Sigmoid colon (tissue), 7 donors: Measurements from ENCODE around the gene CNKSR1. TPM values are rescaled to one million over a fixed set of nuclear protein-coding genes. Genes with fewer than 3 reads are reported as not detected.
A peak's percentile ranks its signal among the peaks of the same experiment; 100 is the strongest.

ENCODE experiments used
- DNase-seq: peaks from one replicate; pipeline ENCODE4 v3.0.0-alpha.2; 2019
- H3K27ac ChIP-seq, 4 donors: fragments of 200-600 bp; sonication (generic); one replicate each; pipeline ENCODE4 v1.5.1; 2016 to 2019; ENCODE audit warnings: mild to moderate bottlenecking in 1 of 4
- H3K27me3 ChIP-seq, 3 donors: fragments of 200-600 bp; sonication (generic); one replicate each; pipeline ENCODE4 v1.5.1; 2019; ENCODE audit warnings: mild to moderate bottlenecking in 1 of 3
- H3K36me3 ChIP-seq, 4 donors: fragments of 200-600 bp; sonication (generic); one replicate each; pipeline ENCODE4 v1.5.1; 2016 to 2019
- H3K4me1 ChIP-seq, 4 donors: fragments of 200-600 bp; sonication (generic); one replicate each; pipeline ENCODE4 v1.5.1; 2017 to 2019
- H3K4me3 ChIP-seq, 4 donors: fragments of 200-600 bp; sonication (generic); one replicate each; pipeline ENCODE4 v1.5.1; 2017 to 2019; ENCODE audit warnings: mild to moderate bottlenecking in 2 of 4, moderate library complexity in 1 of 4
- H3K9me3 ChIP-seq, 4 donors: fragments of 200-600 bp in 3 of 4; sonication (generic) in 3 of 4; one replicate each; pipeline versions ENCODE4 v1.5.1 to v1.6.1; 2013 to 2019
- CTCF ChIP-seq, 4 experiments: fragments of 450-650 bp in 3 of 4; fragments of 200-600 bp in 1 of 4; IDR thresholded peaks; one replicate each; pipeline ENCODE4 v1.5.1; 2016 to 2019; ENCODE audit warnings: antibody characterized with exemption in 4 of 4, mild to moderate bottlenecking in 3 of 4, moderate library complexity in 2 of 4
- EP300 ChIP-seq, 4 donors: sonication (generic); formaldehyde crosslinking; IDR thresholded peaks; one replicate each; pipeline ENCODE4 v1.6.1; 2017; ENCODE audit warnings: antibody characterized with exemption in 4 of 4
- POLR2A ChIP-seq, 2 donors: fragments of 450-650 bp; IDR thresholded peaks; one replicate each; pipeline ENCODE4 v1.6.1; 2016; ENCODE audit warnings: antibody characterized with exemption in 2 of 2, mild to moderate bottlenecking in 2 of 2, moderate library complexity in 2 of 2
- POLR2AphosphoS5 ChIP-seq, 4 donors: sonication (generic); formaldehyde crosslinking; IDR thresholded peaks; one replicate each; pipeline ENCODE4 v1.6.1; 2017; ENCODE audit warnings: antibody characterized with exemption in 4 of 4
- WGBS, 2 donors: extraction: QIAGEN DNeasy Blood & Tissue Kit; methylation state at CpG; one replicate each; pipeline ENCODE4 v1.1.7; 2013; 5-methylcytosine and 5-hydroxymethylcytosine counted together
- intact Hi-C: fragments of 100-400 bp; cut with DNase I; formaldehyde crosslinking; loops from one replicate; pipeline ENCODE4 v1.15.1; 2023
- polyA plus RNA-seq, 3 donors: library from polyadenylated mRNA; stranded (reverse); fragments of 200-250 nt; gene quantifications; one replicate each; pipeline ENCODE4 v1.2.3, GENCODE V29; 2013
- total RNA-seq, 4 donors: library from RNA; depleted of rRNA; stranded (reverse); fragments of >200 nt; gene quantifications; one replicate each; pipeline ENCODE4 v1.1.0, GENCODE V29; 2016
- donor health status: healthy with polysubstance abuse.
- donor health status: Bipolar disorder and iron deficiency.
- donor health status: healthy.

CNKSR1 gene
- total and polyA plus RNA-seq, 7 donors, result 0.82 to 29.0 (median 9.3) TPM; not detected in 1

DNA sequence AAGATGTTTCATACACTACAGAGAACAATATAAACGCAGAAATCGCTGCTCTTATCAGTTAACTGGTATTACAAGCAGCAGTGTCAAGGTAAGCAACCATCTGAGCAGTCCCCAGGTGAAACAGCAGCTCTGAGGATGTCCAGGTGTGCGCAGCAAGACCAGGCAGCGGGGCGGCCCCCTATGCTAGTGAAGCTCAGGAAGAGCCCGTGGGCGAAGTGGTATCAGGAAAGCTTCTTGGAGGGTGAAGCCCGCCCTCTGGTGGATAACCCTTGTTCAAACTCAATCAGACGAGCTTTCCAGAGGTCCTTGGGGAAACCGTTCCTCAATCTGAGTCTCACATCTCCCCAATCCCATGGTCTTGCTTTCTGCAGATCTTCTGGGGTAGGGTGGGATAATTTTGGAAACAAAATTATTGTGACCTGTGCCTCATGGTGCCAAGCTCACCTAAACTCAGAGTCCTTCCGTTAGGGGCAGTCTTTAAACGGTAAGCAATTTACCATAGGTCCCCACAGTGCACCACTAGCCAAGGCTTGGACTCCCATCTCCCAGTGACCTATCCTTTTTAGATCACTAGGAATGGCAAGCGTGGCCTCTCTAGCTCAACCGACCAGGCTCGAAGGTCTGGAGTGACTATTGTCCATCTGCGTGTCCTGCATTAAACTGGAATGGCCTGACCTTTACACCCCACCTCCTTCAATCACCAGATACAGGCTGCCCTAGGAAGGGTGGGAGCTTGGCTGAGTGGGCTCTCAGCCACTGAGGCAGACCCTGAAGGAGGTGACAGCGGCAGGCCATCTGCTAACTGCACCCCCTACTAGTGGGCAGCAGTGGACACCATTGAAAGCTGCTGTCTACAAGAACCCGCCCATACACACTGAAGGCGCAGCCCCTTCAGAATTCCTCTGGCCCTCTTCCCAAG lies 32.0 kb upstream of the CNKSR1 start:
- H3K9me3 ChIP-seq, result no peaks in the 10 kb centered on the region
- no peak overlapping the region for H3K27ac ChIP-seq
- peaks cover 0 to 5% (median 0%) of the 10 kb centered on the region in 4 donors for H3K4me1 ChIP-seq
- no peaks in the 10 kb centered on the region for H3K27me3 ChIP-seq
- no peak overlapping the region for H3K4me3 ChIP-seq
- TF ChIP-seq CTCF (IDR thresholded peaks at IDR 0.05) (peak; percentile 56 to 70 (median 68)), POLR2AphosphoS5 (IDR thresholded peaks at IDR 0.05) (no peak), EP300 (IDR thresholded peaks at IDR 0.05) (no peak)
- no peaks in the 10 kb centered on the region for H3K36me3 ChIP-seq
- WGBS, 2 donors, result 24 to 33% methylated on average over 19 of the region's 19 CpGs
- peak; percentile 89 for DNase-seq
- intact Hi-C loops, result loop anchor here (1.0 kb wide), 2 partner anchors 40 to 109 kb away; no protein-coding TSS in a partner anchor

DNA sequence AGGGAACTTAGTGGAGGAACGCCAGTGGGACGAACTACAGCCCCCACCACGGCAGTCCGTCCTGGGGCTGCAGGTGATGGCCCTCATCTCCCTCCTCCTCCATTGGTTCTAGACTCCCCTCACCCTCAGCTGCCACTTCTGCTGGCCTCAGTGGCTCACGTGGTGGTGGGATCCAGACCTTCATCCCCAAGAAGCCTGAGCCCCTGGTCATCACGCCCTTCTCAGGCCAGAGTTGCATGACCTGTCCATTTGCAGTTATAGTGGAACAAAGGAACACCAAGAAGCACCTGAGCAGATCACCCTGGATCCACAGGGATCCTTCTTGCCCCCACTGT lies 31.4 kb upstream of the CNKSR1 start:
- intact Hi-C loops, result loop anchor here (1.0 kb wide), 2 partner anchors 41 to 110 kb away; no protein-coding TSS in a partner anchor
- no peaks in the 10 kb centered on the region for H3K9me3 ChIP-seq
- no peaks in the 10 kb centered on the region for H3K36me3 ChIP-seq
- DNase-seq, result no peak
- 49 to 68% methylated on average over 6 of the region's 6 CpGs for WGBS, 2 donors
- H3K4me1 ChIP-seq, result peaks cover 0 to 5% (median 0%) of the 10 kb centered on the region in 4 donors
- H3K27me3 ChIP-seq, result no peaks in the 10 kb centered on the region
- H3K4me3 ChIP-seq, result no peak overlapping the region
- H3K27ac ChIP-seq, result no peak overlapping the region
- no peak for TF ChIP-seq POLR2AphosphoS5 (IDR thresholded peaks at IDR 0.05)
- no peak for TF ChIP-seq POLR2A (IDR thresholded peaks at IDR 0.05)
- TF ChIP-seq EP300 (IDR thresholded peaks at IDR 0.05), result no peak
- no peak for TF ChIP-seq CTCF (IDR thresholded peaks at IDR 0.05)

- no peak overlapping the region for H3K27ac ChIP-seq
- H3K9me3 ChIP-seq, result no peaks in the 10 kb centered on the region
- TF ChIP-seq POLR2AphosphoS5 (IDR thresholded peaks at IDR 0.05) (no peak), EP300 (IDR thresholded peaks at IDR 0.05) (no peak), POLR2A (IDR thresholded peaks at IDR 0.05) (no peak), CTCF (IDR thresholded peaks at IDR 0.05) (no peak)
- DNase-seq, result no peak
- H3K4me1 ChIP-seq, result peaks cover 0 to 5% (median 0%) of the 10 kb centered on the region in 4 donors
- intact Hi-C loops, result no loop called here
- no peaks in the 10 kb centered on the region for H3K27me3 ChIP-seq
- H3K4me3 ChIP-seq, result no peak overlapping the region
- no peaks in the 10 kb centered on the region for H3K36me3 ChIP-seq
Measured at GRCh38 chr1:26148887-26149286, 28.4 kb upstream of the CNKSR1 start.

DNA sequence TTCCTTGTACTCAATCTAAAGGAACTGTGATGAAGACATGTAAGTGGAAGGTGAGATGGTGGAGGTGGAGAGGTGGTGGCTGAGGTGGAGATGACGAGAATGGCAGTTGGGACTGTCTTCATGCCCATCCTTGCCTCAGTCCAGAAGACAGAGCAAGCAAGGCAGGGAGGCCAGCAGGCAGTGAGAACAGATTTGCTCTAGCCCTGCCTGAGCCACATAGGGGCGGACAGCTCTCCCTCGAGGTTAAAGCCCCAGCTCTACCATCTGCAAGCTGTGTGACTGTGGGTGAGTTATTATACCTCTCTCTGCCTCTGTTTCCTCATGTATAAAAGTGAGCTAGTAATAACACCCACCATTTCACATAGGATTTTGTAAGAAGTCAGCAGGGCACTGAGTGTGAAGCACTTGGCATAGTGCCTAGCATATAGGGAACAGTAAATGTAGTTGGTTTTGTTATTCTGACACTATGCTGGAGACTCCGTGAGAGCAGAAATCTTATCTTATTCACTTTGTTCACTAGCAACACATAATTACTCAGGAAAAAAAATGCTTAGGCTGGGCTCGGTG lies 23.2 kb upstream of the CNKSR1 start:
- 52 to 70% methylated on average over 5 of the region's 5 CpGs for WGBS, 2 donors
- no peaks in the 10 kb centered on the region for H3K9me3 ChIP-seq
- no peaks in the 10 kb centered on the region for H3K36me3 ChIP-seq
- H3K27ac ChIP-seq, result no peak overlapping the region
- intact Hi-C loops, result no loop called here
- H3K4me3 ChIP-seq, result no peak overlapping the region
- DNase-seq, result no peak
- no peaks in the 10 kb centered on the region for H3K4me1 ChIP-seq
- peaks cover 7 to 30% (median 16%) of the 10 kb centered on the region in 3 donors for H3K27me3 ChIP-seq
- TF ChIP-seq POLR2AphosphoS5 (IDR thresholded peaks at IDR 0.05) (no peak), CTCF (IDR thresholded peaks at IDR 0.05) (no peak), POLR2A (IDR thresholded peaks at IDR 0.05) (no peak), EP300 (IDR thresholded peaks at IDR 0.05) (no peak)
